ENCODE data around the gene PCDH12. TPM values are rescaled to one million over a fixed set of nuclear protein-coding genes. Genes with fewer than 3 reads are reported as not detected.
A peak's percentile ranks its signal among the peaks of the same experiment; 100 is the strongest.

Gene PCDH12
- total RNA-seq, result 3.0 TPM

- no peak for DNase-seq (ENCODE audit: low spot score)
Observed at GRCh38 chr5:141958113-141958512, at the start of gene PCDH12. PCDH12 (minus strand) TSS chr5:141958202; CDS start chr5:141957851, 351 bp downstream.

GRCh38 chr5:142007237-142007544, 49.2 kb upstream of the PCDH12 start:
- no peak for DNase-seq (ENCODE audit: low spot score)
- ATAC-seq, result no peak

More at GRCh38 chr5:141958113-141958512, at the start of gene PCDH12:
- ATAC-seq, result peak; percentile 43

DNA sequence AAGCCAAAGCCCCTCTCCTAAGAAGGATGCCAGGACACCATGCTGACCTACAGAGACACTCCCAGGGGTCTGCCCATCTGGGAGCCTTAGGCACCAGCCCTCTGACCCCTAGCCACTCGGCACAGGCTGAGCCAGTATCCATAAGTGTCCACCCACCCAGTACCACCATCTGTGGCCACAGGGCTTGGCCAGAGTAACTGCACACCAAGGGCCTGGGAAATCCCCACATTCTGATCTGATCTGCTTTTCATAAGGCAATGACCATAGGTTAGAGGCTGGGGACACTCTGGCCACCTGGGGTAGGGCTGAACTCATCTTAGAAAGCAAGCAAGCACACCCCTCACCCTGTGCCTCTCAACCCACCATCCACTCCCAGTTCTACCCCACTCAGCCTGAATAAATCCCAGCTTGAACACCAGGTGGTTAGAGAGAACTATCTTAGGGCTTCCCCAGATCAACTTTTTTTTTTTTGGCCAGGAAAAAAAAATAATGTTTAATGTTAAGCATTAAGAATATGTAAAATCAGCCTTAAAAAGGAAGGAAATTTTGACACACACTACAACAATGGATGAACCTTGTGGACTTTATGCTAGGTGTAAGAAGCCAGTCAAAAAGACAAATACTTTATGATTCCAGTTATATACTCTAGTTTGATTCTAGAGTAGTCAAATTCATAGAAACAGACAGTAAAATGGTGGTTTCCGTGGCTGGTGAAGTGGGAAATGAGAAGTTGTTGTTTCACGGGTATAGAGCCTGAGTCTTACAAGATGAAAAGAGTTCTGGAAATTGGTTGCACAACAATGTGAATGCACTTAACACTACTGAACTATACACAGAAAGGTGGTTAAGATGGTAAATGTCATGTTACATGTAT, 48.6 kb upstream of the PCDH12 start:
- no peak for DNase-seq (ENCODE audit: low spot score)
- no peak for ATAC-seq

DNA sequence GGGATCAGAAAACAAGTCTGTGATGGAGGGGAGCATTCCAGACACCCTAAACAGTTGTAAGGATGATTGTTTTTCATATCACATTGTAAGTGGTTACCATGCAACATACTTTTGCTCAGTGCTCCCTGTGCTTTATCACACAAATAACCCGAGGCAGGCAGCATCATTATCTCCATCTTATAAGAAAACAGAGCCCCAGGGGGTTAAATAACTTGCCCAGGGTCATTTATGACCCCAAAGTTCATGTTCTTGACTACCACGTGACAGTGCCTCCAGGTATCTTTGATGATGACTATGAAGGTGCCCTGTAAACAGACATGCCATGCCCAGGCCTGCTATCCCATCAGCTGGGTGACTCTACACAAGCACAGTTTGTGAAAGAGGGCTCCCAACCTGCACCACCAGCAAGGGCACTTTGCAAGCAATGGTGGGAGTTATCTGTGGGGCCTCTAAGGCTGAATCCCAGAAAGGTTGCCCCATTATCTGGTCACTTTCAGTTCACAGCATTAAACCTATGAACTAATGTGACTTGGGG, 45.3 kb upstream of the PCDH12 start:
- DNase-seq (ENCODE audit: low spot score), result no peak
- no peak for ATAC-seq

DNA sequence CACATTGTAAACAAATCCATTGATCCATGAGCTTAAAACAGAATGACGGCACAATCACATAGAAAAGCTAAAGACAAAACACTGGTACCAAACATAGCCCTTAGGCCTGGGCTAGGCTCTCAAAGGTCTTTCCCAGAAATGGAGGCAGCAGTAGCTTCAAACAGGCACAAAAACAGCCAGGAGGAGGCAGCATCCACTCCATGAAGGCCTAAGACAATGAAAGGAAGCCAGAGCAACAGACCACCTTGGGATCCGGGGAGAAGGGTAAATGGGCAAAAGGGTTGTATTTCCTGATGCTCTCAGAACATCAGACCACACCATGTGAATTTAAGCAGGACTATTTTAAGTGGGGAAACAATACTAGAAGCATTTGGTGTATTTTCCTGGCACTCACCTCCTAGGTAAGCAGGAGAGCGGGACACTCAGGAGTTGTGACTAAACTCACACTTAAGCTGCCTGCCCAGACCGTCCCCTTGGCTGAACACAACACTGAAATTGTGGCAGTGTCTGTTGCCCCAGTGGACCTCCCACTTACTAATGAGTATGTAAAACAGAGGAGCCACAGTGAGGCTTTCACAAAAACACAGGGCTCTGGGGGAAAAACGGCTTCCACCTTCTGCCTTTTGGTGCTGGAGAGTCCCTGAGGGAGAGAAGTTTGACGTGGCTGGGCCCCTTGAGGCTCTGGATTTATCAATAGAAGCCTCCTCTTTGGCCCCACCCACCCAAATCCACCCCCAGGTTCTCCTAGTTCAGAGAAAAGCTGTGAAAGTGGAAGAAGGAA, 42.9 kb upstream of the PCDH12 start:
- ATAC-seq, result no peak
- DNase-seq (ENCODE audit: low spot score), result no peak

DNA sequence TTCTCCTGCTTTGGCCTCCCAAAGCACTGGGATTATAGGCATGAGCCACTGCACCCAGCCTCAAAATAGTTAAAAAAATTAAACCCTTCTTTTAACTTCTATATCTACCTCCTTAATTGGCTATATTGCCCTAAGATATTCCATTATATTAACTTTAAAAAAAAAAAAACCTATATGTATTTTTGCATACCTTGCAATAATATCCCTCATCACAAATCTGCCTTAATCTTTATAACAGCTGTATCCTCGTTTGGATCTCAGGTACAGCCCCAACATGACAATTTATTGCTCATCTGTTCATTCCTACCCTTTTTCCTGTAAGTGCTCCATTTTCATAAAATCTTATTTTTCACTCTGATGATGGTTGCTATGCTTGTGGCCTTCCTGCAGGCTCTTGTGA, 42.2 kb upstream of the PCDH12 start:
- no peak for DNase-seq (ENCODE audit: low spot score)
- ATAC-seq, result no peak

DNA sequence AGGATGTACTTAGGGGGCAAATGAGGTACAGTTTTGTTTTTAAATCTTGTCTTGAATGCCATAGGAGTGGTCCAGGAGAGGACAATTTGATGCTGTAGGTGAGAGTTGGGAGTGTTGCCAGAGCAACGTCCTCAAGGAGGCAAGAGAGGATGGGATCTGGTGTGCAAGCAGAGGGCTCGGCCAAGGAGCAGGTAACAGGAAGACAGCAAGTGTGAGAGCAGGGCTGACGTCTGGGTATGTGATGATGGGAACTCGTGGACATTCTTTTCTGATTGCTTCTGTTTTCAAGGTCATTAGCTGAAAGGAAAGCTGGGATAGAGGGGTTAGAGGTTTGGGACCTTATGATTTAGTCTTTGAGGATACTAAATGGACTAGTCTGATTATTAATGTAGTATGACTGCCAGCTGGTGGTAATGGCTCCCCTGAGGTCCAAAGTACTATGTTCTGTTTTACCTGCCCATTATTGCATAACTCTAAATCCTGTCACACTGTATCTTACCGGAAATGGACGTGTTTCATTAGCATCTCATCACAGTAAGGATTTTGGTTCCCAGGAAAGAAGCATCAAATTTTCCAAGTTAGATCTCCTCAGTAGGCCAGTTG, 39.5 kb upstream of the PCDH12 start:
- ATAC-seq, result peak; percentile 89

DNA sequence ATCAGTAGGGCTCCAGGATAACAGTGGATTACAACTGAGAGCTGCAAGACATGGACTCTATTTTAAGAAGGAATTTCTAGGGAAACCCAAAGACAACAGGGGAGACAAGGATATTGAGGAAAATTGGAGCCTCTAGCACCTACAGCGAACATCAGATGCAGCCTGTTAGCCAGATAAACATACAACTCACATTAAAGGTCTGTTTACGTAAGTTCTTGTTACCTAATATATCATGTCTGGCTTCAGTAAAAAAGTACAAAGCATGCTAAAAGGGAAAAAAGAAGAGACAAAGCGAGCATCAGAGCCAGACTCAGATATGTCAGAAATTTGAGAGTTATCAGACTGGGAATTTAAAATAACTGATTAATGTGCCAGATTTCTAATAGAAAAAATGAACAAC, 37.7 kb upstream of the PCDH12 start:
- no peak for ATAC-seq
- no peak for DNase-seq (ENCODE audit: low spot score)

More for the DNA sequence above, 39.5 kb upstream of the PCDH12 start:
- DNase-seq (ENCODE audit: low spot score), result no peak

DNA sequence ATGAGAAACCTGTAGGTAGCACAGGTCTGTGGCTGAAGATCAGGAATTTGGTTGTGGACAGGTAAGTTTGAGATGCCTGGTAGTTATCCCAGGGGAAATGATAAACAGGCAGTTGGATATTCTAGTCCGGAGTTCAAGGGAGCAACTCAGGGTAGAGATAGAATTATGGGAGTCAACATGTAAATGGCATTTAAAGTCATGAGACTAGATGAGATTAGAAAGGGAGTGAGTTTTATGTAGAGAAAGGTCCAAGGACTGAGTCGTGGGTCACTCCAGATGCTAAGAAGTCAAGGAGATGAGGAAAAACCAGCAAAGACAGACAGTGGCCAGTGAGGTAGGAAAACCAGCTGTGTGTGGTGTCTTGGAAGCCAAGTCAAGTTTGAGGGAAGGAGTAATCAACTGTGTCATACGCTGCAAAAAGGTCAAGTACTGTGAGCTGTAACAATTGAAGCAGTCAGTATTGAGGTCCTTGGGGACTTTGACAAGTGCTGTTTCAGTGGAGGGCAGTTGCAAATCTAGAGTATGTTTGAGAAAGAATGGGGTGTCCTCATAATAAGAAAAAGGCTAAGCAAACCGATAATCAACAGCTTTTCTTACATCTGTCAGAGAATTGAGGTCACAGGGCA, 36.6 kb upstream of the PCDH12 start:
- no peak for DNase-seq (ENCODE audit: low spot score)
- no peak for ATAC-seq

DNA sequence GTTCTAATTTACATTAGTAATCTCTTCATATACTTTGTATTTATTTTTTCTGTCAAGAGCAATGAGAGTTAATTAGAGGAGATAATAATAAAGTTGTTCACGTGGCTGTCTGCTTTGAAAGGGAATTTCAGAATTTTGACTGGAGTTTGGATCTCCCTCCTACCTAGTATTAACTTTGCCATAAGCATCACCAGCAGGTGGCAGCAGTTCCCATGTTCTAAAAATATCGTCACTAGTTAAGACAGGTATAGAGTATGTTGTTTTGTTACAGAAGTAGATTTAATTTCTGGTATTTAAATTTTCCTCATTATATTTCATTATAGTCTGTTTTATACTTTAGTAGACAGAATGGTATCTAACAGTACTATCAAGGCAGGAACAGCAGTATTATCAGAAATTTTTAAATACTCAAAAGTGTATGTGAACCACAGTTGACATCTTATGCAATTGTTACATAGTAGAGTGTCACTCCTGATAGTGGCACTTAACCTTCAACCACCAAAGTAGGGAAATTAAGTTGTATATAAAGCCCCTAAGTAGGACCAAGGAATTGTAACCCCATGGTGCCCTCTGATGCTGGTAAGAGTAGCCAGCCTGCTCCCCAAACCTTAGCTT, 34.5 kb upstream of the PCDH12 start:
- ATAC-seq, result peak; percentile 83
- peak; percentile 64 for DNase-seq (ENCODE audit: low spot score)

- DNase-seq (ENCODE audit: low spot score), result no peak
- no peak for ATAC-seq
Observed at GRCh38 chr5:141989720-141990119, 31.7 kb upstream of the PCDH12 start.

GRCh38 chr5:141986072-141986471, 28.1 kb upstream of the PCDH12 start:
- ATAC-seq (peak; percentile 56), DNase-seq (ENCODE audit: low spot score) (no peak)

DNA sequence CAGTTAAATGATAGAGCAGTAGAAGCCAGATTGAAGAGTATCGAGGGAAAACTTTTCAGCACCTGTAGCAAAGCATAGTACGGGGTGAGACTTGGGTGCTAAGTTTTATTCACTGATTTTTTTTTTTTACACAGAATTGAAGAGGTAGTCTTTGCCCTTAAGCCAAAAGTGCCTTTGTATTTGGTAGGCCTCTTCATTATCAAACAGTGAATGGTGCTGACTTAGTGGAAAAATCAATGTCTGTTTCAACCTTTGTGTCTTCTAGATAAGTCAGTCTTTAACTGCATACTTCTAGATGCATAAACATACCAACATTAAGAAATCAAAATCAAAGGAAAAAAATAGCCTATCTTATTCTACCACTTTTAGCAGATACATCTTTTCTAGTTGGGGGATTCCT, 24.6 kb upstream of the PCDH12 start:
- ATAC-seq (peak; percentile 78), DNase-seq (ENCODE audit: low spot score) (no peak)

GRCh38 chr5:141978389-141978788, 20.4 kb upstream of the PCDH12 start:
- DNase-seq (ENCODE audit: low spot score) (no peak), ATAC-seq (peak; percentile 72)

- DNase-seq (ENCODE audit: low spot score) (no peak), ATAC-seq (no peak)
Observed at GRCh38 chr5:141976176-141976575, 18.2 kb upstream of the PCDH12 start.

GRCh38 chr5:141973871-141974595, 16.0 kb upstream of the PCDH12 start:
- DNase-seq (ENCODE audit: low spot score) (no peak), ATAC-seq (no peak)

DNA sequence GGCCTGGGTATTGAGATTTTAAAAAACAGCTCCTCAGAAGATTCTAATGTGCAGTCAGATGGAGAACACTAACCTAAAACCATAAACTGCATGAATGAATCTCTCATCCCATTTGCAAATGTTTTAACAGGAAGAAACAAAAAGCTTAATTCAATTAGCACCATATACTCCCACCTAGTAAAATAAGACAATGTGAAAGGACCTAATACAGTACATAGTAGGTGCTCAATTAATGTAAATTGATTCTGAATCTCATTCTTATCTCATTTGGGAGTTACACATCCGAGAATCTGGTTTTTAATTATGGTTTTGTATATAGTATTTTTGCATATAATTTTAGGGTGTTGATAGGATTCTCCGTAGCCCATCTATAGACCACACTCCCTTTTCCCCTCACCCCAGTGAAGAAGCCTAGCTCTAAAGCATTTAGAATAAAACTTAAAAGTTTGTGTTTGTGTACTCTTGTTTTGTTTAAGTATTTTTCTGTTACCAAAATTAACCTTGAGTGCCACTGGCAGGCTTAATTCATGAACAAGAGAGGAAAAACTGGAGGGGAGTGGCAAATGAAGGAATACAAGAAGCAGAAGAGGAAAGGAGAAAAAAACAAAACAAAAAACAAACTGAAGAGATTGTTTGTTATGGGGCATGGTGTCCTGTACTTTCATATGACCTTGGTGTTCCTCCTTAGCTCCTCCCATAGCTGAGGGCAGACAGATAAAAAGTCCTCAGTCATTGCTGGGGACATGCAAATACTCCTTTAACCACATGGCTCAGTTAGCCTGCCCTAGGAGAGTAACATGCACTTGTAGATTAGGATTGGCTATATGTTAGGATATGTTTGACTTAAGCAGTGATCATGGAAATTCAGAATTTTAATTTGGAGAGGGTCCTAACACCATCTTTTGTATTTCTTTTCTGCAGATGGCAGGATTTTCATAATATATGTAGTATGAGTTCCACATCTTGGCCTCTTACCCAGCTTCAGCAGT, 12.1 kb upstream of the PCDH12 start:
- DNase-seq (ENCODE audit: low spot score), result no peak
- no peak for ATAC-seq

GRCh38 chr5:141968914-141969608, 11.1 kb upstream of the PCDH12 start, which contains the start of gene RNF14:
RNF14 (plus strand) TSS chr5:141969105; CDS start chr5:141973589, 4,484 bp downstream.
- ATAC-seq, result peak; percentile 94

More at GRCh38 chr5:141968914-141969608, 11.1 kb upstream of the PCDH12 start, which contains the start of gene RNF14:
- DNase-seq (ENCODE audit: low spot score), result peak; percentile 94
